ENCODE measurements around the gene ATP6V0E1.
"Not testable (repeated sequence)": the region's sequence is repeated elsewhere in the genome, so short reads cannot be mapped to it uniquely, and the experiment has no call there.

Gene ATP6V0E1

DNA sequence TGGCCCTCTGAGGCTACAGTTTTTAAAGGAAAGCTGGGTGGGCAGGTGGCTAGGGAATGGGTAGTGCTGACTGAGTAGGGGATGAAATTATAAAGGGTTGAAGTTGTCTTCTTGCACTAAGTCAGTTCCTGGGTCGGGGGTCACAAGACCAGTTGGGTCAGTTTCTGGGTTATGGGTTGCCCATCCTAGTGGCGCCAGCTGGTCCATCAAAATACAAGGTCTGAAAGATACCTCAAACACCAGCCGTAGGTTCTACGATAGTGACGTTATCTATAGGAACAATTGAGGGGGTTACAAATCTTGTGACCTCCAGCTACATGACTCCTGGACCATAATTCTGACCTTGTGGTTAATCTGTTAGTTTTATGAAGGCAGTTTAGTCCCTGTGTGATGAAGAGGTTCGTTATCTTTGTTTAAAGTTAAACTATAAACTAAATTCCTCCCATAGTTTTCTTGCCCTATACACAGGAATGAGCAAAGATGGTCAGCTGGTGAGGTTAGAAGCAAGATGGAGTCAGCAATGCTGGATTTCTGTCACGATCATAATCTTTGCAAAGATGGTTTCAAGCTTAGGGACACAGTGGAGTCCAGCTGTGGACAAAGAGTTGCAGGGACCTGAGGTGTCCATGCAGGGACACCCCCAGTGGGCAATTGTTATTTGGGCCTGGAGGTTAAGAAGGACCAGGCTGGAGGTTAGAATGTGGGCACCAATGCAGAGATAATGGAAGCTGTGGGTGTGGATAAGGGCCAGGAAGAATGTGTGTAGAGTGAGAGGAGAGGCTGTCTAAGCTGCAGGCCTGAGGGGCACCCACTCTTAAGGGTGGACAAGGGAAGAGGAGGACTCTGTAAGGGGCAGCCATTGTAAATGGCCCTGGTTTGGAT lies 58.6 kb downstream of the ATP6V0E1 start:
- no peak for DNase-seq

DNA sequence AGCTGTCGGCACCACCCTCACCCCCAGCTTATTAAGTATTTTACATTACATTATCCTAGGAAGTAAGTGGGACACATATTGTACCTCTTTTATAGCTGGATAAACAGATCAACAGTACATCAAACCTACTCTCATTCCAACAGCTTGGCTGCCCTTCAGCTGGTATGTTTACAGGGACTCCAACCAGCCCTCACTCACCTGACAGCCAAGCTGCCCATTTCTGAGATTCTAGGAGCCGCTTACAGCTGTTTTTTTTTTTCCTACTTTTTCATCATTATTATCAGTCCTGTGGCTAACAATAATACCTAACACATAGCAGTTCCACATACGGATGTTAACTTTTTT lies 59.2 kb downstream of the ATP6V0E1 start:
- no peak for DNase-seq

DNA sequence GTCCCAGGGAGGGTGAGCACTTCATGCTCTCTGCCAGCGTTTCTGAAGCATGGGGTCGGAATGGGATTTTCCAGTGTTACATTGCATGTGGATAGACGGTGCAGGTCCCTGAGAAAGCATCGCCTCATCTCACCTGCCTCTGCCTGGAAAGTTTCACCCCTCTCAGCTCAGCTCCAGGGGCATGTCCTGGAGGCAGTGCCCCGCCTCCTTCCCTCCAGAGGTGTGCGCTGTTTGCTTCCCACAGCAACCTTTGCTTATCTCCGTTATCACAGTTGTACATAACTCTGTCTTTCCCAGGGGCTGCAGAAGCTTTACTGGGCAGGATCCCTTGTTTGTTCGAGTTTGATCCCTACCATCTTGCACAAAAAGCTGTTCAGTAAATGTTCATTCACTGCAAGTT lies 61.9 kb downstream of the ATP6V0E1 start:
- DNase-seq: no peak

DNA sequence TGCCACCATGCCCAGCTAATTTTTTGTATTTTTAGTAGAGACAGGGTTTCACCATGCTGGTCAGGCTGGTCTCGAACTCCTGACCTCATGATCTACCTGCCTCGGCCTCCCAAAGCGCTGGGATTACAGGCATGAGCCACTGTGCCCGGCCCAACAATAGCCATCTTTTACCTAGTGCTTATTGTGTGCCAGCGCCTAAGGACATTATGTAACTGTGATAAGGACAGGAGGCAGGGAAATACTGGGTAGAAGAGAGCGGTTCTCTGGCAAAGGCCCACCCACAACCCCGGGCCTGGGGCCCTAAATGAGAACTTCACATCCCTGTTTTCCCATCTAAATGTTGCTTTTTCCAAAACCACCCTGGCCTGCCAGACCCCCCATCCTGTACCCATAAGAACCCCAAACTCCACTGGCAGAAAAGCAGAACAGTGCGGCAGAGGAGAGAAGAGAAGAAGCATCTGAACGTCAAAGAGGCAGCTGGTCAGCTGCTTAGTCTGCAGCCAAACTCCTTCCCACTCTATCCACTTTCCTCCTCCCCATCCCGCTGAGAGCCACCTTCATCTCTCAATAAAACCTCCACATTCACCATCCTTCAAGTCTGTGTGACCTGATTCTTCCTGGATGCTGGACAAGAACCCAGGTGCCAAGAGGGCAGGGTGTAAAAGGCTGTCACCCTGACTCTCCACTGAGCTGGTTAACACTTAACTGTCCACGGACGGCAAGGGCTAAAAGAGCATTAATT lies 63.7 kb downstream of the ATP6V0E1 start:
- not testable (repeated sequence) for DNase-seq

DNA sequence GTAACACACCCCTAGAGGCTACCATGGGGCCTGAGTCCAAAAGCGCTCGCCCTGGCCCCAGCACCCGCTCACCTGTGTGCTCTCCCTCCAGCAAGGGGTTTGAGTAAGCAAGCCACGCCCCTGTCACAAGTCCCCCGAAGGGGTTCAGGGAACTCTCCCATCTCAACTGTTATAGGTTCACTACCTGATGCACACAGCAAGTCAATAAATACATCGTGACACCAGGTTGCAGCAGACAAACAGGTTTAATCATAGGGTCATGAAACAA lies 64.2 kb downstream of the ATP6V0E1 start:
- no peak for DNase-seq

DNA sequence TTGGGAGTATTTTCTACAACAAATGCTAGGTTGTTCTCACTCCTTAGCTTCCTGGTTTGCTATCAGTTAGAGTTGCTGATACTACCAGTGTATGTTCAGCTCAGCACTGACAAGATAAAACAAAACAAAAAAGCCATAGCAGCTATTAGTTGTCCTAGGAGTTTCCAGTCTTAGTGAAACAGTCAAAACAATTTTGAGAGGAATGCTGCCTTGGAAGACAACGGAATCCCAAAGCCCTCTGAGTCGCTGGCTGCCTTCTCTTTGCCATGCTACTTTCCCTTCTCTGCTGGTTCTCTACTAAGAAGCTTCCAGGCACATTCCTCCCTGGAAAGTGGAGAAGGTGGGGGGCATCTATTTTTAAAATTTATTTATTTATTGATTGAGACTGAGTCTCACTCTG lies 67.2 kb downstream of the ATP6V0E1 start:
- DNase-seq: no peak

DNA sequence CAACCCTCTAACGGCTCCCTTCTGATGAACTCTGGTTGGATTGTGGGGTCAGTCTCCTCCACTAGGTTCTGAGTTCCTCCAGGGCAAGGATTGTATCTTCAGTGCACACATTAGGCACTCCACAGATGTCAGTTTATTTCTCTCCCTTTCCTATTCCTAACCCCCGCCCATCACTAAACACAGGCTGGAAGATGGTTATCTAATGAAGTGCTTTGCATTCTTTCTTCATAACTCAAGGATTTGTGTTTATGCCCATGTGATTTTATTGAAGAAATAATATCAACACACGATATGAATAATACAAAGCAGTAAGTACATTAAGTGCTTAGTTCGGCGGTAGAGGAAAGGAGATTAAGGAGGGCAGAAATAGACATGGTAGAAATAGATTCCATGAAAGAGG lies 68.2 kb downstream of the ATP6V0E1 start:
- DNase-seq: no peak

DNA sequence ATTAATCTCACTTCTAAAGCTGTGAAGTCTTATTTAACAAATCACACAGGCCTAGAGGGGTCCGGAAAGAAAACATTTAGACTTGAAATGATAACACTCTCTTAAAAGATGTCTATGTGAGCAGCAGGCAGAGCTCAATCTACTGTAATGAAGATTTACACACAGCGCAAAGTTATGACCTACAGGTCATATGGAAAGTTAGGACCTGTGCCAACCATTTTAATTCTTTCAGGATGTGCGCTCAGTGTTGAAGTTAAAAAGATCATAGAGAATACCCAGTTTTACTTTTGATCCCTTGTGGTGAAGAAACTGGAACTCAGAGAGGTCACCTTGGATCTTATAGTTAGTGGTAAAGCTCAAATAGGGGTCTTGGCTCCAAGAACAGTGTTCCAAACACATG lies 69.5 kb downstream of the ATP6V0E1 start:
- DNase-seq: no peak

DNA sequence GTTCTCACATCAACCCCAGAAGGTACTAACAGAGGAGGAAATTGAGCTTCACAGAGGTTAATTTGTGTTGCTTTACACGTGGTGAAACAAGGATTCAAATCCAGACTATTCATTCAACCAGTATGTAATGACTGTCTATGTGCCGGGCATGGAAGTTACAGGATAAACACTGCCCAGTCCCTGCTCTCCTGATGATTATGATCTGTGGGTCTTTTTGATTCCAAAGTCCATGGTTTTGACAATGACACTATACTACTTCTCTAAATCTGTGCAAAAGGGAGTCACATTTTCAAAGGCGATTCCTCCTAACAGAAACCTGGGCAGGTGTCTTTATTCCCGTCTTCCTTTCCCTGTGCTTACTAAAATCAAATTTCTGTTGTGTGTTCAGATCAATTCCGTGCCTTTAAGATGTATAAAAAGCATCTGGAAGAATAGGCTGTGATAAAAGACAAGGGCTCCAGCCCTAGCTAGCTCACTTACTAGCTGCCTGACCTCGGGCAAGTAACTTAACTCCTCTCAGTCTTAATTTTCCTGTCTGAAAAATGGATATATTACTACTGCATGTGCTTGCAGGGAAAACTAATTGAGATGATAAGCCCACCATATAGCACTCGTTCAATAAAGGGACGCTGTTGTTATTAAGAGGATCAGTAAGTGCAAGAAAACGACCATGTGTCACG lies 71.6 kb downstream of the ATP6V0E1 start:
- DNase-seq: no peak

DNA sequence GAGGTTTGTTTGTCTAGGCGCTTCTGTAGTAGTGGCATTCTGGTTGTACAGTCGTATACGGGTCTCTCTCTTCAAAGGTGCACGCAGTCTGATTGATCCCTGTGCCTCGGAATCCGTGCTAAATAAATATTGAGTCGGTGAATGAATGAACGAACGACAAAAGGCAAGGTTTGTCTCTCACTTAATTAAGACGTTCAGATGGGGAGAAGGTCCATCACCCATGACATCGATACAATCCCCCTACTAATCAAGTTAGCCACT lies 72.1 kb downstream of the ATP6V0E1 start:
- DNase-seq: no peak

DNA sequence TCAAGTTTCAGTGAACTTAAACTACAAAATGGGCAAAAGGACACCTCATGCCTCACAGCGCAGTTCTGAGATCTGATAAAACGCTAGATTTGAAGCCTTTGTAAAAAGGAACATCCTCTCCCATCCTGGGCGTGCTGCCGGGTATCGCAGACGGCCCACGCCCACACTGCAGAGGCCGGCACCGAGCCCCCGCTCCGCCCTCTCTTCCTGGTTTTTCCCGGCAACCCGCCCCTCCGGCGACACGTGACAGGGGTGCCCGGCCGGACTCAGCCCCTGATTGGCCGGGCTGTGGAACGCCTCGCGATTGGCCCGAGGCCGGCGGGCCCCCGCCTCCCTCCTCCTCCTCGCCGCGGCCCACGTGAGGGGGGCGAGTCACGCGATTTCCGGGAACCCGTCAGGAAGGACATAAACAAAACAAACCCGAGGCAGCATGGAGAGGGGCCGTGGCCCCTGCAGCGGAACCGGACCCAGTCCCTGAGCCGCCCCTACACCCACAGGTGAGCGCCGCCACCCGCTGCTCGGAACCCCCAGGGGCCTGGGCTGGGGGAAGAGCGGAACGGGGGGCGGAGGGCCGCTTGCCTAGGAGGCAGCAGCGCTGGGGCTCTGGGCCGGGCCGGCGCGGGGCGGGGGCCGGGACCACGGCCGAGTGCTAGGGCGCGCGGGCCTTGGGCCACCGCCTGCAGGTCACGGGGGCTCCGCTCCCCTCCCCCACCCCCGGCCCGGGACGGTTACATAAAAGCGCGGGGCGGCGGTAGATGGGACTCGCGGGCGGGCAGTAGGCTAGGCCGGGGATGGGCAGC lies 72.6 kb downstream of the ATP6V0E1 start, which contains the start of gene CREBRF:
Gene CREBRF, plus strand, starts transcription at position 370 of the 800 bp plus-strand sequence. CDS start 24,424 bp downstream, outside the sequence.
- DNase-seq: peak; percentile 97

DNA sequence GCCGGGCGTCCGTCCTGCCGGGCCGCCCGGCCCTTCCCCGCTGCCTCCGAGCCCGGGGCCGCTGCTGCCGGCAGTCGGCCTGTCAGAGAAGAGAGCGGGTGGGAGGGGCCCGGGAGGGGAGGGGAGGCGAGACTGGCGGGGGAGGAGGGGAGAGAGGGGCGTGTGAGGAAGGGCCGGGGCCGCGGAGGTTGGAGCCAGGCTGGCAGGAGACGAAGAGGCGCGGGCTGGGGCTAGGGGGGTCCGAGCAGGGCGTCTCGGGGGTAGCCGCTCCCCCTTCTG lies 73.2 kb downstream of the ATP6V0E1 start:
- no peak for DNase-seq

DNA sequence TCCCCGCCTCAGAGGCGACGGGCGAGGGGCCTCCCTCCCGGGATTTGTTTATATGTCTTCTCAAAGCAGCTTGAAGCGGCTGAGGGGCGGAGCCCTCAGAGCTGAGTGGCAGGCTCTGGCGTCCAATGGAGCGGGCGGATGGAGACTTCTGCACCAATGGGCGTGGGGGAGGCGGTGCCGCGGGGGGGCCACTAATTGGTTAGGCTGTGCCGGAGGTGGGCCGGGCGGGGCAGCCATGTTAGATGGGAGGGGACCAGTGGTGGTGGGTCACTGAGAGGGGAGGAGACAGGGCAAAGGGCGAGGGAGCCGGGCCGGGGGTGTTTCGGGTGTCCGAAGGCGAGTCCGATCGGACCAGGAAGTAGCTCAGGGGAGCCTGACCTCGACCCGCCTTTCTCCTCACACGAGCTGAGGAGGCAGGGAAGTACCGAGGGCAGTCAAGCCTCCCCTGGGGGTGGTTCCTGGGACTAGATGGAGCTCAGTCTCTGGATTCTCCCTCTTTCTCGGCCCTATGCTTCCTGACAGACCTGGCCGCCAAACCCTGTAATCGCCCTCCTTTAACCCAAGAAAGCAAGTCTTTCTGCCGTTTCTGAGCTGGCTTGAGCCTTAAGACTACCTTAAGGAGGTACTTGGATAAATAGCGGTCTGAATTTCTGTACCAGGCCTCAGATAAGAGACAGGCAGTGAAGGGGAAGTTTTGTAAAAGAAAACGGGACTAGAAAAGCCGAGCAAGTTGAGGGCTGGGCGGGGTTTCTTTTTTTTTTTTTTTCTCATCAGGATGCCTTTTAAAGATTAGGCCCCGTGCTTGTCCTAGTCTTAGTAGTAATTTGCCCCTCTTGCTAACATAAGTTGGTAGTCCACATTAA lies 73.7 kb downstream of the ATP6V0E1 start:
- DNase-seq: peak; percentile 98

DNA sequence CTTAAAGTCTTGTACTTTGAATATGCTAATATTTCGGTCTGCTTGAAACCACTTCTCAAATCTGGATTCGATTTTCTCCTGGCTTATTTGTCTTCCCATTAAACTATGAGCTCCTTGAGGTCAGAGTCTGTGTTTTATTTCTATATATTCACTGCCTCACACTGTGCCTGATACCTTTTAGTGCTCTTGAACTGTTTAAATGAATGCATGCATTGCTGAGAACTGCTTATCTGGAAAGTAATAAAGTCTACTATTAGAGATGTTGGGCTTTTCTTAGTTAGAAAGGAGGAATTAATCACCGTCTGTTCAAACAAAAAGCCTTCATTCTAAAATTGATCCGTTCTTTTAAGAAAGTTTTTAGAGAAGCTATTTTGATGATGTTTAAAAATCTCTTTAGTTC lies 78.6 kb downstream of the ATP6V0E1 start:
- DNase-seq: no peak

DNA sequence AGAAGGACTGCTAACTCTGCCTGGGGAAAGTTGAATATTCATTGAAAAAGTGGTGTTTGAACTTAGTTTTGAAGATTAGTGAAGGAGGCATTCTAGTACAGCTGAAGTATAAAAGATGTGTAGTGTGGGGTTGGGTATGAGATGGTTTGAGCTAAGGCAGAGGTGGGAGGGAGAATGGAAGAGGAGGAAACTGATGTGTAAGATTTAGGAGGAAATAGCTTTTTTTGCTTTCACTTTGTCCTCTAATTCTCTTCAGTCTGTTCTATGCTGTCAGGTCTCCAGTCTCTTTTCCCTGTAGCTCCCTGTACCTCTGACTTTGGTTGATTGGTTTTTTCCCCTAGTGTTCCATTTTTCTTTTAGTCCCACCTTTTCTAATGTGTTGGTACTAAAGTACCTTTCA lies 81.6 kb downstream of the ATP6V0E1 start:
- DNase-seq: no peak

DNA sequence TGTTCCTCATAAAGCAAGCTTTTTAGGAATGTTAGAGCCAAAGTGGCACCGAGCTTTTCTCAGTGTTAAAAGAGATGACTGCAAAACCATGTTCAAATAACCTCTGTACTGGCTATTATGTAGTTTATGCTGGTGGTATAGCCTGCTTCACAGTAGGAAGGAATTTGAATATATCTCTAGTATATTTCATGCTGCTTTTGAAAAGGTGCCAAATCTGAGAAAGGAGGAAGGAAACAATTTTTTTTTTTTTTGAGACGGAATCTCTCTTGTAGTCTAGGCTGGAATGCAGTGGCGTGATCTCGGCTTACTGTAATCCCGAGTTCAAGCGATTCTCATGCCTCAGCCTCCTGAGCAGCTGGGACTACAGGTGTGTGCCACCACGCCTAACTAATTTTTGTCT lies 86.1 kb downstream of the ATP6V0E1 start:
- DNase-seq: no peak

DNA sequence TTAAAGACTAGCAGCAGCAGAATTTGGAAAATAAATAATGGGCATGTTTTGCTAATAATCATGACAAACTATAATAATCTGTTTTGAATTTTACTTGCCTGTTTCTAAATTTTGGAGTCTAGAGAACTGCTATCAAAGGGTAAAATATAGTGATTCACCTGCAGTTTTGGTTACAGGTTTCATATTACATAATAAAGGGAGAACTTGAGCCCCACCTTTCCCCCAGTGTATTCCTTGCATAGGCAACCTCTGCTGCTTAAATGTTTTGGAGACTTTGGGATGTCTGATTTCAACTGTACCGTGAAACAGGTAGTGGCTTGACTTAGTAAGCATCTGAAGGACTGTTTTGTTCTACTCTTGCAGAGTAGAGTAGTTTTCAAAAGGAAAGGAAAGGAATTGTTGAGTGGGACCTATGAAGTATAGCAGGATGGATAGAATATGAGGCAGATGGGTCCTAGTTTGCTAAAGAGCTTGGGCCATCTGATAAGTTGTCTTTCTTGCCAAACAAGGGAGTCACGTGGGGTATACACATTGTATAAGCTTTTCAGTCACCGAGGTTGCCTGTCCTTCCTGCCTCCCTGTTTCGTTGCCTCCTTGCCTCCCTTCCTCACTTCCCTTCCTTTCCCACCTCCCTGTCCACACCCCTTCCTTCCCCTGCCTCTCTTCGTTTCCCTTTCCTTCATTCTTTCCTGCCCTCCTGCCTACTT lies 91.7 kb downstream of the ATP6V0E1 start:
- no peak for DNase-seq

DNA sequence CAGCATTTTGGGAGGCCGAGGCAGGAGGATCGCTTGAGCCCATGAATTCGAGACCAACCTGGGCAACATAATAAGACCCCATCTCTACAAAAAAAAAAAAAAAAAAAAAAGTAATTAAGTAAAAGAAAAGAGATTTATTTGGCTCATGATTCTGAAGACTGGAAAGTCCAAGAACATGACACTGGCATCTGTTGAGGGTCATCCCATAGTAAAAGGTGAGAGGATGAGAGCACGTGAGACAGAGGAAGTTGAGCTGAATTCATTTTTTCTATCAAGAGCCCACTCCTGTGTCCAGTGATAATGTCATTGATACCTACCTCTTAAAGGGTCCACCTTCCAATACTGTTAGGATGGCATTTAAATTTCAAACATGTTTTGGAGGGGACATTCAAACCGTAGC lies 92.4 kb downstream of the ATP6V0E1 start:
- DNase-seq: no peak

DNA sequence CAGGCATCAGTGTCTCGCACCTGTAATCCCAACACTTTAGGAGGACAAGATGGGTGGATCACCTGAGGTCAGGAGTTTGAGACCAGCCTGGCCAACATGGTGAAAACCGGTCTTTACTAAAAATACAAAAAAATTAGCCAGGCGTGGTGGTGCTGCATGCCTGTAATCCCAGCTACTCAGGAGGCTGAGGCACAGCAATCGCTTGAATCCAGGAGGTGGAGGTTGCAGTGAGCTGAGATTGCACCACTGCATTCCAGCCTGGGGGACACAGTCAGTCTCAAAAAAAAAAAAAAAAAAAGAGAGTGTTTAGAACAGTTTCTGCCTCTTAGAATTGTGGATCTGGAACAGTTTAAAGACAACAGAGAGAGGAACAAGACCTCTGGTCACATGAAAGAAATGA lies 92.9 kb downstream of the ATP6V0E1 start:
- not testable (repeated sequence) for DNase-seq

DNA sequence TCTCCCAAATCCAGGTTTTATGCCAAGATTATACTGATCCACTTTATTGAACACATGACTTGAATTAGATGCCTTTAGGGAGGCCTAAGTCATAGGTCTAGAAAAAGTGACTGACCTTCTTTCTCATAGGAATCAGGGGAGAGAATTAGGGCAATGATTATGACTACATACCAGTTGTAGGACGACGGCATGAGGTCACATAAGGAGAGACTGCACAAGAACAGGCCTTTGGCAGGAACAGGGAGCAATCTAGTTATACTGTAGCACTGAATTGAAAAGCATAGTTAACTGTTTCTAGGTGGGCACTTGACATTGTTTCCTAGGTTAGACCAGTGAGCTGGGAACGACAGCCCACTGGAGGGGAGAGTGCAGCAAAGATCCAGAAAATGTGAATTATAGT lies 95.3 kb downstream of the ATP6V0E1 start:
- no peak for DNase-seq

Data from effector CD8-positive, alpha-beta T cell (primary cell).